Measurements from ENCODE around the gene CCDC102B.

- TF ChIP-seq POLR2A (IDR thresholded peaks at IDR 0.05) (no peak), CTCF (IDR thresholded peaks at IDR 0.05) (no peak)
Measured at GRCh38 chr18:68928762-68929675, 131.1 kb downstream of the CCDC102B start.
